Left lung (tissue), 10 donors: ENCODE results near the gene SCGB1C2. TPM values are rescaled to one million over a fixed set of nuclear protein-coding genes. Genes with fewer than 3 reads are reported as not detected.

ENCODE experiments used
- ATAC-seq: fragments of 200-7000 bp; cut with Tn5 transposase; one replicate; pipeline ENCODE4 v1.9.1; 2020; ENCODE audit warnings: moderate library complexity
- DNase-seq, 4 donors: peaks; one replicate each; pipeline ENCODE4 v3.0.0-alpha.2; 2013 to 2020
- H3K27ac ChIP-seq, 2 donors: fragments of 200-600 bp; sonication (generic) in 1 of 2; one replicate each; pipeline versions ENCODE4 v1.5.0 to v1.8.0; 2020 to 2021
- H3K27me3 ChIP-seq, 2 donors: fragments of 200-600 bp; sonication (generic) in 1 of 2; one replicate each; pipeline versions ENCODE4 v1.5.0 to v1.8.0; 2020 to 2021
- H3K36me3 ChIP-seq, 2 donors: fragments of 200-600 bp; sonication (generic) in 1 of 2; one replicate each; pipeline versions ENCODE4 v1.5.0 to v1.8.0; 2020 to 2021
- H3K4me1 ChIP-seq, 2 donors: fragments of 200-600 bp; one replicate each; pipeline ENCODE4 v1.8.0; 2021
- H3K4me3 ChIP-seq, 2 donors: fragments of 200-600 bp; sonication (generic) in 1 of 2; one replicate each; pipeline versions ENCODE4 v1.5.0 to v1.8.0; 2020 to 2021; ENCODE audit warnings: mild to moderate bottlenecking in 1 of 2
- H3K9me3 ChIP-seq, 2 donors: fragments of 200-600 bp; sonication (generic) in 1 of 2; one replicate each; pipeline versions ENCODE4 v1.5.0 to v1.8.0; 2020 to 2021
- intact Hi-C, 2 donors: fragments of 100-400 bp; cut with DNase I; formaldehyde crosslinking; loops; one replicate each; pipeline versions ENCODE4 v1.11.2 to v1.14.2; 2022
- polyA plus RNA-seq, 6 donors: library from polyadenylated mRNA; unstranded; fragments of 120-200 nt; gene quantifications; one replicate each; pipeline ENCODE4 v1.2.1, GENCODE V29; 2013; ENCODE audit not compliant: insufficient read length in 6 of 6
- total RNA-seq, 2 donors: library from RNA; stranded (reverse); fragmentation: NEBNext Ultra II Directional; extraction: Animal tissue kit (Norgen Biotek cat#: 25700); gene quantifications; one replicate each; pipeline ENCODE4 v1.2.1, GENCODE V29; 2021
- TF ChIP-seq, protein P1 (sequence below), 2 donors: fragments of 200-600 bp; sonication (generic) in 1 of 2; IDR thresholded peaks; one replicate each; pipeline versions ENCODE4 v1.5.0 to v1.8.0; 2021; ENCODE audit warnings: antibody characterized with exemption in 2 of 2
- donor health status: DM: no; HTN: yes; CAD: no.
- donor health status: DM: no; HTN: no; CAD: no.

The SCGB1C2 gene
- total and polyA plus RNA-seq, 8 donors, result not detected

DNA sequence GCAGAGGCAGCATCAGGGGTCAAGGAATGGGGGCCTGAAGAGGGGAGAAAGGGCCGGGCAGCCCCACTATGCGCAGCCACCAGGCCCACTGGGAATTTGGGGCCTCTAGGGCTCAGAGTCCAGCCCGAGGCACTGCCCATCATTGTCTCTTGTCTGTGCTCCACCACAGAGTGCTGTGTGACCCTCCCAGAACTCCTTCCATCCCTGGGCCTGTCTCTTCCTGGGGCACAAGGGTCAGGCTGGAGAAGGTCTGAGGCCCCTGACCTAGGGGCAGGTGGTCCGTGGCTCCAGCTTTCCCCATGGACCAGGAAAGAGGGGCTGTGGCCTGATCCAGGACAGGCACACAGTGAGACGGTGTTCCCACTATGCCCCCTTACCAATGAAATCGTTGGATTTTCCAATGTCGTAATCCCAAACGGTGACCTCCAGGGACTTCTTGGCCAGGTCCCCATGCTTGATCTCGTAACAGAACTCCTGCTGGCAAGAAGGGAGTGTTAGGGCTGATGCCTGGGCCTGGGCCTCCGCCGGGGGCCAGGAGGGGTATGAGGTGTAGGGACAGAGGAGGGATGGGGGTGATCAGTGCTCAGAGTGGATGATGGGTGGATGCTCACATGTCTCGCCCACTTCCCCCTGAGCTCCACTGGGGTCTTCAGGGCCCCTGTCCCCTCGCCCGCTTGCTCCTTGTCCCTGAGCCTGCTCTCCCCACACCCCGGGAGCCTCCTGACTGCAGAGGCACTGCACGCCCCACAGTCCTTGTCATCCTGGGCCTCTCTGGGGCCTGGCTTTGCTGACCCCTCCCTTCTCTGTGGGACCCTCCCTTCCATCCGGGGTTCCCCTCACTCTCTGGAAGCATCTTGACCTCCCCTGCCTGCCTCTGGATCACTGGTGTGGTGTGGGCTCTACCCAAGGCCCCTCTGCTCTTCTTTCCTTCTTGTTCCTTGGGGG is 10.7 kb downstream of the SCGB1C2 start:
- peaks cover 0 to 21% of the 10 kb centered on the region in 2 donors for H3K36me3 ChIP-seq
- H3K4me1 ChIP-seq, result peaks cover 0 to 11% of the 10 kb centered on the region in 2 donors
- H3K9me3 ChIP-seq, result no peaks in the 10 kb centered on the region
- no peak overlapping the region for H3K4me3 ChIP-seq
- no peak overlapping the region for H3K27ac ChIP-seq
- peaks cover 0 to 5% of the 10 kb centered on the region in 2 donors for H3K27me3 ChIP-seq
- ATAC-seq (no peak), DNase-seq (peak in 2 of 4 donors; percentile 10 to 45)
- intact Hi-C loops, result no loop called here
- TF ChIP-seq, protein P1, sequence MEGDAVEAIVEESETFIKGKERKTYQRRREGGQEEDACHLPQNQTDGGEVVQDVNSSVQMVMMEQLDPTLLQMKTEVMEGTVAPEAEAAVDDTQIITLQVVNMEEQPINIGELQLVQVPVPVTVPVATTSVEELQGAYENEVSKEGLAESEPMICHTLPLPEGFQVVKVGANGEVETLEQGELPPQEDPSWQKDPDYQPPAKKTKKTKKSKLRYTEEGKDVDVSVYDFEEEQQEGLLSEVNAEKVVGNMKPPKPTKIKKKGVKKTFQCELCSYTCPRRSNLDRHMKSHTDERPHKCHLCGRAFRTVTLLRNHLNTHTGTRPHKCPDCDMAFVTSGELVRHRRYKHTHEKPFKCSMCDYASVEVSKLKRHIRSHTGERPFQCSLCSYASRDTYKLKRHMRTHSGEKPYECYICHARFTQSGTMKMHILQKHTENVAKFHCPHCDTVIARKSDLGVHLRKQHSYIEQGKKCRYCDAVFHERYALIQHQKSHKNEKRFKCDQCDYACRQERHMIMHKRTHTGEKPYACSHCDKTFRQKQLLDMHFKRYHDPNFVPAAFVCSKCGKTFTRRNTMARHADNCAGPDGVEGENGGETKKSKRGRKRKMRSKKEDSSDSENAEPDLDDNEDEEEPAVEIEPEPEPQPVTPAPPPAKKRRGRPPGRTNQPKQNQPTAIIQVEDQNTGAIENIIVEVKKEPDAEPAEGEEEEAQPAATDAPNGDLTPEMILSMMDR (IDR thresholded peaks at IDR 0.05), result no peak

DNA sequence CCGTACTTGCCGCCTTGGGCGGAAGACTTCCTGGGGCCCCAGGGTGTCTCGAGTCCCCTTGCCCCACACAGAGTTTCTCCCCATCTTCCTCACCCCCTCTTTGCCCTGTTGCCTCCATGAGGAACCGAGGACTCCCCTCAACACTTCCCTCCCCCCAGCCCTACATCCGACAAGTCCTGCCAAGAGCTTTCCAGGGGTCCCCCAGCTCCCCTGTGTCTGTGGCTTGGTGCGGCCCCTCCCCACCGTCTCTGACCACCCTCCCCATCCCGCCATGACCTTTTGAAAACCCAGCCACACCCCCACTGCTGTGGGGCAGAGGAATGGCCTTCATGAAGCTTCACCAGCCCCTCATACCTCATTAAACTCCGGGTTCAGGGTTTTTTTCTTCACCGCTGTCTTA is 11.4 kb downstream of the SCGB1C2 start:
- no peak for DNase-seq
- Histone ChIP-seq H3K9me3 (no peaks in the 10 kb centered on the region), H3K4me1 (peaks cover 0 to 7% of the 10 kb centered on the region in 2 donors), H3K27ac (no peak overlapping the region), H3K4me3 (no peak overlapping the region), H3K27me3 (no peaks in the 10 kb centered on the region), H3K36me3 (peaks cover 0 to 21% of the 10 kb centered on the region in 2 donors)
- intact Hi-C loops, result no loop called here
- no peak for ATAC-seq
- TF ChIP-seq, protein P1 (IDR thresholded peaks at IDR 0.05), result no peak

DNA sequence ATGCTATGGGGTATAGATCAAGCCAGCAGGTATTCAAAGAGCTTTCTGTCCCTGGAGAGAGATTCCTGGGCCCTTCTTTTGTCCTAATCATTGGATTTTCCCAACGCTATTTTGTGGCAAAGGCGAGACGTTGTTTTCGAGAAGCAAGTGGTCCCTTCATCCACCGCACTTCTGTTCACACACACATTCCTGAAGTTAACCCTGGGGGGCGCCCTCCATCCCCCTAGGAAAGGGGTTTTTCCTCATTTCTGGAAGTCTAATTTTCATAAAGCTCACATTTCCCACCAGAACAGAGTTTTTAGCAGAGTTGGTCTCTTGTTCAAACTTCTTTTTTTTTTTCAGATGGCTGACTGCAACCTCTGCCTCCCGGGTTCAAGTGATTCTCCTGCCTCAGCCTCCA is 11.9 kb downstream of the SCGB1C2 start:
- Histone ChIP-seq H3K4me3 (no peak overlapping the region), H3K27ac (no peak overlapping the region), H3K36me3 (peaks cover 0 to 21% of the 10 kb centered on the region in 2 donors), H3K4me1 (peaks cover 0 to 3% of the 10 kb centered on the region in 2 donors), H3K27me3 (no peaks in the 10 kb centered on the region), H3K9me3 (no peaks in the 10 kb centered on the region)
- TF ChIP-seq, protein P1 (IDR thresholded peaks at IDR 0.05), result no peak
- DNase-seq (no peak), ATAC-seq (no peak)
- intact Hi-C loops, result no loop called here

DNA sequence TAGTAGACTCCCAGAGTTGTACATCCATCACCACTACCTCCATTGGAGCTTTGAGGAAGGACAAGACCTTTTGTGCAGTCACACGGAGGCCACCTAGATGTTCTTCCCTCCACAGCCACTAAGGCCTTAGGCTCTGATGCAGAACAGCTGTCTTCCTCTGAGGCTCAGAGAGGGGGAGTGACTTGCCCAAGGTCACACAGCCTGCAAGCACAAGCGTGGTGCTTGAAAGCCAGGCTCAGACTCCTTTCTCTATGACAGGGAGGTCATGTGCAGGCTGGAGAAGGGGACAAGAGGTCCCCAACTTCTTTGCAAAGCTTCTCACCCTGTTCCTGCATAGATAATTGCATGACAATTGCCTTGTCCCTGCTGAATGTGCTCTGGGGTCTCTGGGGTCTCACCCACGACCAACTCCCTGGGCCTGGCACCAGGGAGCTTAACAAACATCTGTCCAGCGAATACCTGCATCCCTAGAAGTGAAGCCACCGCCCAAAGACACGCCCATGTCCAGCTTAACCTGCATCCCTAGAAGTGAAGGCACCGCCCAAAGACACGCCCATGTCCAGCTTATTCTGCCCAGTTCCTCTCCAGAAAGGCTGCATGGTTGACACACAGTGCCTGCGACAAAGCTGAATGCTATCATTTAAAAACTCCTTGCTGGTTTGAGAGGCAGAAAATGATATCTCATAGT is 12.7 kb downstream of the SCGB1C2 start:
- ATAC-seq (no peak), DNase-seq (peak in 2 of 4 donors; percentile 10 to 20)
- H3K4me1 ChIP-seq, result no peaks in the 10 kb centered on the region
- intact Hi-C loops, result no loop called here
- no peaks in the 10 kb centered on the region for H3K27me3 ChIP-seq
- H3K27ac ChIP-seq, result no peak overlapping the region
- TF ChIP-seq, protein P1 (IDR thresholded peaks at IDR 0.05), result no peak
- H3K9me3 ChIP-seq, result no peaks in the 10 kb centered on the region
- no peak overlapping the region for H3K4me3 ChIP-seq
- H3K36me3 ChIP-seq, result peaks cover 0 to 21% of the 10 kb centered on the region in 2 donors

DNA sequence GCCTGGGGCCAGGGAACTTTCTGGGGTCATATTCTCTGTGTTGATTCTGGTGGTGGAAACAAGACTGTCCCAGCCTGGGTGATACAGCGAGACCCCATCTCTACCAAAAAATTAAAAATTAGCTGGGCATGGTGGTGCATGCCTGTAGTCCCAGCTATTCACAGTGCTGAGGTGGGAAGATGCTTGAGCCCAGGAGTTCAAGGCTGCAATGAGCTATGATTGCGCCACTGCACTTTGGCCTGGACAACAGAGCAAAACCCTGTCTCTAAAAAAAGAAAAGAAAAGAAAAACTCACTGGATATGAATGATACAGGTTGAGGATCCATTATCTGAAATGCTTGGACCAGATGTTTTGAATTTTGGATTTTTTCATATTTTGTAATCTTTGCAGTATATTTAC is 13.6 kb downstream of the SCGB1C2 start:
- Histone ChIP-seq H3K36me3 (peaks cover 0 to 28% of the 10 kb centered on the region in 2 donors), H3K4me3 (no peak overlapping the region), H3K27ac (no peak overlapping the region), H3K9me3 (no peaks in the 10 kb centered on the region), H3K27me3 (no peaks in the 10 kb centered on the region), H3K4me1 (no peaks in the 10 kb centered on the region)
- TF ChIP-seq, protein P1 (IDR thresholded peaks at IDR 0.05), result no peak
- no peak for ATAC-seq
- no peak for DNase-seq
- intact Hi-C loops, result no loop called here
